Measurements from ENCODE around the gene ERICH6B. TPM values are rescaled to one million over a fixed set of nuclear protein-coding genes. Genes with fewer than 3 reads are reported as not detected.

ERICH6B gene
- total RNA-seq, 2 experiments from 2014 or later, result not detected

DNA sequence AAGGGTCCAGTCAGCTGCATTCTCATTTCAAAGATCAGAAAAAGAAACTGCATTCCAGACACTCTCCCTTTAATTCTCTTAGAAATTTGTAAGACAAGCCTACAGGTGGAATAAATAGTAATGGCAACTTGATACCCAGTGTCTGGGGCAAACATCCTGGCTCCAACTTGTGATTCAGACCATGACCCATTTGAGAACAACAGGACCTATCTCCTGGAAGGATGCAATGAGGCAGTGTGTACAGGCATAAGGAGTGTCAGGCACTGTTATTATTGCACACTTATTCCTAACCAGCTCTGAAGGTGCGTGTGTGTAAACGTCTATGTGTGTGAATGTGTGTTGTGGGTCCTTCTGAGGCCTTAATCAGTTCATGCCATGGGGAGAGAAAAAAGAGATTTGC lies 13.9 kb downstream of the ERICH6B start:
- intact Hi-C loops (cut with micrococcal nuclease; ENCODE audit: unreplicated experiment), result no loop called here
- Histone ChIP-seq H3K79me2 (ENCODE audit: insufficient read depth, low read depth, low read length) (no peaks in the 10 kb centered on the region), H3K9me3 (ENCODE audit: low read length) (no peaks in the 10 kb centered on the region), H3K4me3 (ENCODE audit: low read depth, low read length, poor library complexity, severe bottlenecking) (no peak overlapping the region), H3K27ac (ENCODE audit: low read depth, low read length, poor library complexity, severe bottlenecking) (no peak overlapping the region), H3K9me2 (ENCODE audit: insufficient read depth, low read length) (no peaks in the 10 kb centered on the region), H3K4me2 (ENCODE audit: low read length) (no peak overlapping the region), H3K36me3 (ENCODE audit: insufficient read depth, low read length) (no peaks in the 10 kb centered on the region), H2AFZ (ENCODE audit: low read length) (no peak overlapping the region), H4K20me1 (ENCODE audit: insufficient read depth, low read length) (no peaks in the 10 kb centered on the region), H3K4me1 (ENCODE audit: insufficient read depth, low read length, poor library complexity, severe bottlenecking) (no peaks in the 10 kb centered on the region)
- no peak for DNase-seq (ENCODE audit: low spot score)
- ChIA-PET CTCF (ENCODE audit: unreplicated experiment) (no interaction called here), POLR2A (interaction anchor here (0.9 kb wide), 1 partner anchor 12 kb away, joined by 3 read pairs; no protein-coding TSS in a partner anchor)
- TF ChIP-seq, protein P1, sequence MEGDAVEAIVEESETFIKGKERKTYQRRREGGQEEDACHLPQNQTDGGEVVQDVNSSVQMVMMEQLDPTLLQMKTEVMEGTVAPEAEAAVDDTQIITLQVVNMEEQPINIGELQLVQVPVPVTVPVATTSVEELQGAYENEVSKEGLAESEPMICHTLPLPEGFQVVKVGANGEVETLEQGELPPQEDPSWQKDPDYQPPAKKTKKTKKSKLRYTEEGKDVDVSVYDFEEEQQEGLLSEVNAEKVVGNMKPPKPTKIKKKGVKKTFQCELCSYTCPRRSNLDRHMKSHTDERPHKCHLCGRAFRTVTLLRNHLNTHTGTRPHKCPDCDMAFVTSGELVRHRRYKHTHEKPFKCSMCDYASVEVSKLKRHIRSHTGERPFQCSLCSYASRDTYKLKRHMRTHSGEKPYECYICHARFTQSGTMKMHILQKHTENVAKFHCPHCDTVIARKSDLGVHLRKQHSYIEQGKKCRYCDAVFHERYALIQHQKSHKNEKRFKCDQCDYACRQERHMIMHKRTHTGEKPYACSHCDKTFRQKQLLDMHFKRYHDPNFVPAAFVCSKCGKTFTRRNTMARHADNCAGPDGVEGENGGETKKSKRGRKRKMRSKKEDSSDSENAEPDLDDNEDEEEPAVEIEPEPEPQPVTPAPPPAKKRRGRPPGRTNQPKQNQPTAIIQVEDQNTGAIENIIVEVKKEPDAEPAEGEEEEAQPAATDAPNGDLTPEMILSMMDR (conservative IDR thresholded peaks at IDR 0.05; ENCODE audit: low read length), result no peak
- no peak for TF ChIP-seq EZH2phosphoT487 (IDR thresholded peaks at IDR 0.05; ENCODE audit: borderline replicate concordance, low read depth, low read length)
- BruUV-seq (replicated peaks), result no TSS peak

DNA sequence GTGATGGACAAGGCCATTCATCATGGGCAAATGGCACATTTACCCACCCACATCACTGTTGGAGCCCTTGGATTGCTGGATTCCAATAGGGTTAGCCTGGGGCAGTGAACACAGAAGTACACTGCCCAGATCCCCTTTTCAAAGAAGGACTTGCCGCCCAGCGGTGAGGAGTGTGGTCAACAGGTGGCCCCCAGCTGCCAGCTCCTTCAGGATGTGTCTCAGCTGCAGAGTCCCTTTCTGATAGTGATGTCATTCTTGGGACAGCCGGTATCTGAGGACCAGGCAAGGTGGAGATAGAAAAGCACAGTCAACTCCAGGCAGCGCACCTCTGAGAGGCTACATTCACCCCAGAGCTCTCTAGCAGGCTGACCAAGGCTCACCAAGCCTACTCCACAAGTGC lies 16.9 kb downstream of the ERICH6B start:
- TF ChIP-seq, protein P1 (conservative IDR thresholded peaks at IDR 0.05; ENCODE audit: low read length), result no peak
- TF ChIP-seq EZH2phosphoT487 (IDR thresholded peaks at IDR 0.05; ENCODE audit: borderline replicate concordance, low read depth, low read length), result no peak
- H3K9me2 ChIP-seq (ENCODE audit: insufficient read depth, low read length), result no peaks in the 10 kb centered on the region
- no peaks in the 10 kb centered on the region for H3K4me1 ChIP-seq (ENCODE audit: insufficient read depth, low read length, poor library complexity, severe bottlenecking)
- no peak for DNase-seq (ENCODE audit: low spot score)
- H3K36me3 ChIP-seq (ENCODE audit: insufficient read depth, low read length), result no peaks in the 10 kb centered on the region
- ChIA-PET POLR2A (no interaction called here), CTCF (ENCODE audit: unreplicated experiment) (no interaction called here)
- no peaks in the 10 kb centered on the region for H4K20me1 ChIP-seq (ENCODE audit: insufficient read depth, low read length)
- intact Hi-C loops (cut with micrococcal nuclease; ENCODE audit: unreplicated experiment), result no loop called here
- no peaks in the 10 kb centered on the region for H3K9me3 ChIP-seq (ENCODE audit: low read length)
- BruUV-seq (replicated peaks), result no TSS peak
- no peak overlapping the region for H3K4me2 ChIP-seq (ENCODE audit: low read length)
- H2AFZ ChIP-seq (ENCODE audit: low read length), result no peak overlapping the region
- H3K27ac ChIP-seq (ENCODE audit: low read depth, low read length, poor library complexity, severe bottlenecking), result no peak overlapping the region
- no peak overlapping the region for H3K4me3 ChIP-seq (ENCODE audit: low read depth, low read length, poor library complexity, severe bottlenecking)
- no peaks in the 10 kb centered on the region for H3K79me2 ChIP-seq (ENCODE audit: insufficient read depth, low read depth, low read length)

DNA sequence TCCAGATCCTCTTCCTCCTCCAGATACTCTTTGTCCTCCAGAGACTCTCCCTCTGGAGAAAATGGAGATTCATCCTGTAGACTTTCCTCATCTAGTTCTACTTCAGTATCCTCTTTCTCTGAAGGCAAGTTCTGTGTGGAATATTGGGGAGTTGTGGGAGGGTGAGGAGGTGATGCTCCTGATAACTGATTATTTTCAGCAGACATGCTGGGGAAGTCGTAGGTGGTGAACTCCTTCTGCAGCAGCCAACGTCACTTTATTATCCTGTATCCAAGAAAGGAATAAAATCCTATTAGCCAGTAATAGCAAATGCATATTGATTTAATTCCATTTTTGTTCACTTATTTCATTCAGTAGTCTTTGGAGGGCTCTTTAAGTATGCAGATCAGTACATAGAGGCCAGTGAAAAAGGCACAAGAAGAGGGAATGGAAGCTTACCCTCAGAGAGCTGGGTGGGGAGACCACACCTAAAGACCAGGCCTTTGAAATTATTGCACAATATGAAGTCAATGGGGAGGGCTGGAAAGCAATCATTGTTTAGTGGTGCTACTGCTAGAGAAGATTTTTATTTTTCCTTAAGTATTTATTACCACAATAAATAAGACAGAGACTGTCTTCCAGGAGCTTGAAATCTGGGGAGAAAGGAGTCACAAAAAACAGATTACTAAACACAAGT lies 18.6 kb downstream of the ERICH6B start:
- no peaks in the 10 kb centered on the region for H4K20me1 ChIP-seq (ENCODE audit: insufficient read depth, low read length)
- POLR2A ChIA-PET, result interaction anchor here (0.8 kb wide), 1 partner anchor 34 kb away, joined by 3 read pairs; no protein-coding TSS in a partner anchor
- no peak for DNase-seq (ENCODE audit: low spot score)
- H3K9me2 ChIP-seq (ENCODE audit: insufficient read depth, low read length), result no peaks in the 10 kb centered on the region
- BruUV-seq (replicated peaks), result no TSS peak
- no peaks in the 10 kb centered on the region for H3K9me3 ChIP-seq (ENCODE audit: low read length)
- H2AFZ ChIP-seq (ENCODE audit: low read length), result no peak overlapping the region
- no peaks in the 10 kb centered on the region for H3K4me1 ChIP-seq (ENCODE audit: insufficient read depth, low read length, poor library complexity, severe bottlenecking)
- H3K36me3 ChIP-seq (ENCODE audit: insufficient read depth, low read length), result no peaks in the 10 kb centered on the region
- H3K4me2 ChIP-seq (ENCODE audit: low read length), result no peak overlapping the region
- H3K79me2 ChIP-seq (ENCODE audit: insufficient read depth, low read depth, low read length), result no peaks in the 10 kb centered on the region
- TF ChIP-seq, protein P1 (conservative IDR thresholded peaks at IDR 0.05; ENCODE audit: low read length), result no peak
- TF ChIP-seq EZH2phosphoT487 (IDR thresholded peaks at IDR 0.05; ENCODE audit: borderline replicate concordance, low read depth, low read length), result no peak
- CTCF ChIA-PET (ENCODE audit: unreplicated experiment), result no interaction called here
- H3K4me3 ChIP-seq (ENCODE audit: low read depth, low read length, poor library complexity, severe bottlenecking), result no peak overlapping the region
- no peak overlapping the region for H3K27ac ChIP-seq (ENCODE audit: low read depth, low read length, poor library complexity, severe bottlenecking)
- intact Hi-C loops (cut with micrococcal nuclease; ENCODE audit: unreplicated experiment), result no loop called here
